Activated T-cell treated with anti-CD3 and anti-CD28 coated beads for 1 hour (primary cell): ENCODE measurements around the gene HHIP.

Source experiments
- DNase-seq: peaks from one replicate; pipeline ENCODE4 v3.0.0-alpha.2; 2020; ENCODE audit warnings: low read depth

Gene HHIP

GRCh38 chr4:144645631-144646522, at the start of gene HHIP:
Gene HHIP (plus strand): TSS chr4:144646156. CDS start chr4:144646676, 520 bp downstream.
- DNase-seq = no peak

- no peak for DNase-seq
These were observed 48.8 kb upstream of the HHIP start for GRCh38 chr4:144597171-144597570.

- DNase-seq = no peak
These were observed 46.3 kb upstream of the HHIP start for GRCh38 chr4:144599621-144600020.

- DNase-seq = no peak
These were observed 34.1 kb upstream of the HHIP start for GRCh38 chr4:144611850-144612249.

- no peak for DNase-seq
These were observed 30.9 kb upstream of the HHIP start for GRCh38 chr4:144614850-144615585.

GRCh38 chr4:144621681-144622080, 24.3 kb upstream of the HHIP start:
- no peak for DNase-seq

GRCh38 chr4:144627663-144628076, 18.3 kb upstream of the HHIP start:
- DNase-seq = no peak

- DNase-seq = no peak
These were observed 12.7 kb upstream of the HHIP start for GRCh38 chr4:144633215-144633614.

- no peak for DNase-seq
These were observed 10.8 kb upstream of the HHIP start for GRCh38 chr4:144634978-144635747.

- no peak for DNase-seq
These were observed 1.4 kb upstream of the HHIP start for GRCh38 chr4:144644368-144645101.

- DNase-seq = no peak
These were observed 790 bp upstream of the HHIP start for GRCh38 chr4:144645102-144645630.

GRCh38 chr4:144646523-144647094, 653 bp downstream of the HHIP start:
- no peak for DNase-seq

- DNase-seq = no peak
These were observed 1.2 kb downstream of the HHIP start for GRCh38 chr4:144647095-144647561.

- no peak for DNase-seq
These were observed 1.6 kb downstream of the HHIP start for GRCh38 chr4:144647590-144647989.

- DNase-seq = no peak
These were observed 2.1 kb downstream of the HHIP start for GRCh38 chr4:144648042-144648441.

GRCh38 chr4:144649646-144650045, 3.7 kb downstream of the HHIP start:
- no peak for DNase-seq

- DNase-seq = no peak
These were observed 4.5 kb downstream of the HHIP start for GRCh38 chr4:144650311-144651005.

GRCh38 chr4:144653781-144654545, 8.0 kb downstream of the HHIP start:
- DNase-seq = no peak

- DNase-seq = no peak
These were observed 9.5 kb downstream of the HHIP start for GRCh38 chr4:144655491-144655890.

GRCh38 chr4:144656850-144657249, 10.9 kb downstream of the HHIP start:
- no peak for DNase-seq
